ENCODE results near the gene ATP9B. TPM values are rescaled to one million over a fixed set of nuclear protein-coding genes. Genes with fewer than 3 reads are reported as not detected.

Gene ATP9B
- total RNA-seq, 1 experiment from 2014 or later, result 8.6 TPM

DNA sequence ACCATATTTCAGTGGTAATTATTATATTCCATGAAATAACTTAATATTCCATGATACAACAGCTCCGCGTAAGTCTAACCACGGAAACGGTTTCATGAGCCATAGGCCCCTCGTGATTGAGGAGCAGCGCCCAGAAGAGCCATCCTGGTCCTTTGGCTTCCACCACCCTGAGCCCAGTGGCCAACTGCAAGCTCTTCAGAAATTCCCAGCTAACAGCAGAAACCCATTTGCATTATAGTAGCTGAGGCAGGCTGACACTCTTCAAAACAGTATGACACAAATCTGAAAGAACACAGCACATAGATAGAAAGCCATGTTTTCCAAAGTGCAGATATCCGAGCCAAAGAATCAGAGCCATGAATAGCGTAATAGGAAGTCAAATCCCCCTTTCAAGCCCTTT is 205.6 kb downstream of the ATP9B start:
- TF ChIP-seq, protein P1, sequence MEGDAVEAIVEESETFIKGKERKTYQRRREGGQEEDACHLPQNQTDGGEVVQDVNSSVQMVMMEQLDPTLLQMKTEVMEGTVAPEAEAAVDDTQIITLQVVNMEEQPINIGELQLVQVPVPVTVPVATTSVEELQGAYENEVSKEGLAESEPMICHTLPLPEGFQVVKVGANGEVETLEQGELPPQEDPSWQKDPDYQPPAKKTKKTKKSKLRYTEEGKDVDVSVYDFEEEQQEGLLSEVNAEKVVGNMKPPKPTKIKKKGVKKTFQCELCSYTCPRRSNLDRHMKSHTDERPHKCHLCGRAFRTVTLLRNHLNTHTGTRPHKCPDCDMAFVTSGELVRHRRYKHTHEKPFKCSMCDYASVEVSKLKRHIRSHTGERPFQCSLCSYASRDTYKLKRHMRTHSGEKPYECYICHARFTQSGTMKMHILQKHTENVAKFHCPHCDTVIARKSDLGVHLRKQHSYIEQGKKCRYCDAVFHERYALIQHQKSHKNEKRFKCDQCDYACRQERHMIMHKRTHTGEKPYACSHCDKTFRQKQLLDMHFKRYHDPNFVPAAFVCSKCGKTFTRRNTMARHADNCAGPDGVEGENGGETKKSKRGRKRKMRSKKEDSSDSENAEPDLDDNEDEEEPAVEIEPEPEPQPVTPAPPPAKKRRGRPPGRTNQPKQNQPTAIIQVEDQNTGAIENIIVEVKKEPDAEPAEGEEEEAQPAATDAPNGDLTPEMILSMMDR (conservative IDR thresholded peaks at IDR 0.05), result no peak
- TF ChIP-seq EZH2 (IDR thresholded peaks at IDR 0.05; ENCODE audit: low read depth), result no peak
- CTCF ChIA-PET, result no interaction called here
- POLR2A ChIA-PET (ENCODE audit: unreplicated experiment), result no interaction called here
- no peaks in the 10 kb centered on the region for H3K36me3 ChIP-seq (ENCODE audit: low read depth)
- no peaks in the 10 kb centered on the region for H3K9me3 ChIP-seq (ENCODE audit: insufficient read depth, low read depth)
- BruUV-seq (replicated peaks), result no TSS peak
- H3K4me1 ChIP-seq (replicated peaks; ENCODE audit: insufficient read depth), result no peaks in the 10 kb centered on the region
- H3K27ac ChIP-seq, result no peak overlapping the region
- DNase-seq, result no peak
- no peaks in the 10 kb centered on the region for H4K20me1 ChIP-seq (ENCODE audit: insufficient read depth)
- no peaks in the 10 kb centered on the region for H3K27me3 ChIP-seq (ENCODE audit: insufficient read depth, low read depth)
- no peaks in the 10 kb centered on the region for H3K9me2 ChIP-seq (ENCODE audit: insufficient read depth)
- H3F3A ChIP-seq (ENCODE audit: insufficient read depth, low read depth), result no peaks in the 10 kb centered on the region
- H3K4me3 ChIP-seq, result no peak overlapping the region
- no peaks in the 10 kb centered on the region for H3K79me2 ChIP-seq (ENCODE audit: low read depth)
- intact Hi-C loops (cut with micrococcal nuclease; ENCODE audit: unreplicated experiment), result no loop called here
- no peak overlapping the region for H3K4me2 ChIP-seq
- H2AFZ ChIP-seq, result no peak overlapping the region

DNA sequence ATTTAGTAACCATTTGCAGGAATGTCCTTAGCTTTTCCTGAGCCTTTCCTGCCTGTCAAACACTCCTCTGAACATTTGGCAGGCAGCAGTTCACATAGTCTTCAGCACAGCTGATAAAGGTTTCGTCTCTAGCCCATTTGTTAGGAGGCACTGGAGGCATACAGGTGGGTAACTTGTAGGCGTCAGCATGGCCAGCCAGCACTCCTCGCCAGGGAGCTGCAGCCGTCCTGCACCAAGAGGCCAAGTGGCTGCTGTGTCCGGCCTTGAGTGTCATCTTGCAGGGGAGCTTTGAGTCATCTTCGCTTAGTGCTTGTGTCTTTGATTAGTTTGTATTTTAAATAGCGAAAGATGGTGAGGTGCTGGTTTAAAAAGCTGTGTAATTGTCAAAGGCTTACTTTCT is 206.3 kb downstream of the ATP9B start:
- Histone ChIP-seq H3K4me2 (no peak overlapping the region), H2AFZ (no peak overlapping the region), H3K9me2 (ENCODE audit: insufficient read depth) (no peaks in the 10 kb centered on the region), H3K9me3 (ENCODE audit: insufficient read depth, low read depth) (no peaks in the 10 kb centered on the region), H3K4me3 (no peak overlapping the region), H4K20me1 (ENCODE audit: insufficient read depth) (no peaks in the 10 kb centered on the region), H3K79me2 (ENCODE audit: low read depth) (no peaks in the 10 kb centered on the region), H3F3A (ENCODE audit: insufficient read depth, low read depth) (no peaks in the 10 kb centered on the region), H3K27ac (no peak overlapping the region), H3K27me3 (ENCODE audit: insufficient read depth, low read depth) (no peaks in the 10 kb centered on the region), H3K36me3 (ENCODE audit: low read depth) (no peaks in the 10 kb centered on the region), H3K4me1 (replicated peaks; ENCODE audit: insufficient read depth) (no peaks in the 10 kb centered on the region)
- intact Hi-C loops (cut with micrococcal nuclease; ENCODE audit: unreplicated experiment), result no loop called here
- POLR2A ChIA-PET (ENCODE audit: unreplicated experiment), result no interaction called here
- BruUV-seq (replicated peaks), result no TSS peak
- no peak for DNase-seq
- CTCF ChIA-PET, result no interaction called here
- TF ChIP-seq, protein P1 (conservative IDR thresholded peaks at IDR 0.05), result no peak
- TF ChIP-seq EZH2 (IDR thresholded peaks at IDR 0.05; ENCODE audit: low read depth), result no peak

DNA sequence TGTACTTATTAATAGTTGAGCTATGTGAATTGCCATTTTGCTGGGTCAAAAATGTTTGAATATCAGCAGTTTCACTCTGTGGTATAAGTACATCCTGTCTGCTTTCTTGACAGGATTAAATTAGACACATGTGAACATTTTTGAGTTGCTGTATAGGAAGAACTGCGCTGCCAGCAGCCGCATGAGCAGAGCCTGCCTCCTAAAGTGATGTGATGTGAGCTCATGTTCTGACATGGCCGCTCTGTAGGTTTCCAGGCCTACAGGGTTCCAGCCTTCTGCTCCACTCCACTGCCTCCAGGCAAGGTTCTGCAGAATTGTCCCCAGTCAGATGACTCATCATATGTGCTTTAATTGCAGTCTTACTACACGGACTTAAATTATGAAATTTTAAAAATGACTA is 206.8 kb downstream of the ATP9B start:
- DNase-seq, result no peak
- no peaks in the 10 kb centered on the region for H3K9me3 ChIP-seq (ENCODE audit: insufficient read depth, low read depth)
- H3K4me3 ChIP-seq, result no peak overlapping the region
- H3K27me3 ChIP-seq (ENCODE audit: insufficient read depth, low read depth), result no peaks in the 10 kb centered on the region
- H3K4me1 ChIP-seq (replicated peaks; ENCODE audit: insufficient read depth), result no peaks in the 10 kb centered on the region
- H3K4me2 ChIP-seq, result no peak overlapping the region
- no peaks in the 10 kb centered on the region for H3K36me3 ChIP-seq (ENCODE audit: low read depth)
- no peak overlapping the region for H3K27ac ChIP-seq
- ChIA-PET CTCF (no interaction called here), POLR2A (ENCODE audit: unreplicated experiment) (no interaction called here)
- H3K9me2 ChIP-seq (ENCODE audit: insufficient read depth), result no peaks in the 10 kb centered on the region
- BruUV-seq (replicated peaks), result no TSS peak
- no peak overlapping the region for H2AFZ ChIP-seq
- no peak for TF ChIP-seq EZH2 (IDR thresholded peaks at IDR 0.05; ENCODE audit: low read depth)
- TF ChIP-seq, protein P1 (conservative IDR thresholded peaks at IDR 0.05), result no peak
- H3K79me2 ChIP-seq (ENCODE audit: low read depth), result no peaks in the 10 kb centered on the region
- H3F3A ChIP-seq (ENCODE audit: insufficient read depth, low read depth), result no peaks in the 10 kb centered on the region
- intact Hi-C loops (cut with micrococcal nuclease; ENCODE audit: unreplicated experiment), result no loop called here
- no peaks in the 10 kb centered on the region for H4K20me1 ChIP-seq (ENCODE audit: insufficient read depth)

Measured in PC-9 (cell line).